IMR-90 (cell line): Measurements from ENCODE around the gene STARD4.

Experiments used
- CEBPB ChIP-seq: IDR thresholded peaks from 2 replicates; pipeline ENCODE4 v1.6.1; 2012; ENCODE audit warnings: low read depth, low read length, improper control_type of control experiment
- CHD1 ChIP-seq: IDR thresholded peaks from 2 replicates; pipeline ENCODE4 v1.6.1; 2012; ENCODE audit warnings: low read depth, low read length, improper control_type of control experiment
- CTCF ChIP-seq: conservative IDR thresholded peaks from 2 replicates; pipeline ENCODE4 v1.5.1; 2012; ENCODE audit warnings: mild to moderate bottlenecking, low read depth, low read length, improper control_type of control experiment
- ELK1 ChIP-seq: fragments of 150-350 bp; IDR thresholded peaks from 2 replicates; pipeline ENCODE4 v1.6.1; 2016; ENCODE audit warnings: low read depth, mild to moderate bottlenecking, low read length, moderate library complexity, borderline replicate concordance
- FOS ChIP-seq: fragments of 150-350 bp; IDR thresholded peaks from 2 replicates; pipeline ENCODE4 v1.6.1; 2016; ENCODE audit warnings: low read depth, low read length
- MAFK ChIP-seq: IDR thresholded peaks from 2 replicates; pipeline ENCODE4 v1.6.1; 2012; ENCODE audit warnings: low read depth, low read length, improper control_type of control experiment
- MAZ ChIP-seq: IDR thresholded peaks from 2 replicates; pipeline ENCODE4 v1.6.1; 2012; ENCODE audit warnings: low read depth, mild to moderate bottlenecking, low read length, improper control_type of control experiment, moderate library complexity, borderline replicate concordance
- MXI1 ChIP-seq: IDR thresholded peaks from 2 replicates; pipeline ENCODE4 v1.6.1; 2012; ENCODE audit warnings: low read depth, mild to moderate bottlenecking, low read length, moderate library complexity, borderline replicate concordance
- NFE2L2 ChIP-seq: fragments of 150-350 bp; IDR thresholded peaks from 2 replicates; pipeline ENCODE4 v1.6.1; 2016; ENCODE audit warnings: low read depth, mild to moderate bottlenecking, low read length
- POLR2A ChIP-seq: IDR thresholded peaks from 2 replicates; pipeline ENCODE4 v1.6.1; 2012; ENCODE audit warnings: mild to moderate bottlenecking, low read depth, low read length
- RAD21 ChIP-seq: IDR thresholded peaks from 2 replicates; pipeline ENCODE4 v1.6.1; 2012; ENCODE audit warnings: low read length, improper control_type of control experiment
- RFX5 ChIP-seq: IDR thresholded peaks from 2 replicates; pipeline ENCODE4 v1.8.0; 2012; ENCODE audit warnings: low read depth, mild to moderate bottlenecking, low read length, moderate library complexity

GRCh38 chr5:111486055-111486454, 26.3 kb downstream of the STARD4 start:
- TF ChIP-seq RAD21 (no peak), FOS (no peak), POLR2A (no peak), CEBPB (no peak), CTCF (no peak), NFE2L2 (no peak), MAFK (no peak), RFX5 (no peak), CHD1 (no peak), MXI1 (no peak), MAZ (no peak), ELK1 (no peak)
